Upper lobe of right lung (tissue), 1 donor: Measurements from ENCODE around the gene DGUOK. TPM values are rescaled to one million over a fixed set of nuclear protein-coding genes. Genes with fewer than 3 reads are reported as not detected.

Experiments used
- ATAC-seq: fragments of 200-7000 bp; cut with Tn5 transposase; one replicate; pipeline ENCODE4 v1.9.1; 2020; ENCODE audit warnings: mild to moderate bottlenecking, moderate library complexity
- DNase-seq: peaks from one replicate; pipeline ENCODE4 v3.0.0-alpha.2; 2020
- H3K27ac ChIP-seq: fragments of 200-600 bp; one replicate; pipeline ENCODE4 v1.8.0; 2022
- H3K27me3 ChIP-seq: fragments of 200-600 bp; one replicate; pipeline ENCODE4 v1.8.0; 2022; ENCODE audit warnings: mild to moderate bottlenecking
- H3K36me3 ChIP-seq: fragments of 200-600 bp; one replicate; pipeline ENCODE4 v1.8.0; 2022
- H3K4me1 ChIP-seq: fragments of 200-600 bp; one replicate; pipeline ENCODE4 v1.8.0; 2022
- H3K4me3 ChIP-seq: fragments of 200-600 bp; one replicate; pipeline ENCODE4 v1.8.0; 2022; ENCODE audit warnings: mild to moderate bottlenecking
- H3K9me3 ChIP-seq: fragments of 200-600 bp; one replicate; pipeline ENCODE4 v1.8.0; 2022
- intact Hi-C: fragments of 100-400 bp; cut with DNase I; formaldehyde crosslinking; loops from one replicate; pipeline ENCODE4 v1.11.0; 2022
- total RNA-seq: library from RNA; stranded (reverse); fragmentation: NEBNext Ultra II Directional; extraction: Animal tissue kit (Norgen Biotek cat#: 25700); gene quantifications from one replicate; pipeline ENCODE4 v1.2.1, GENCODE V29; 2021
- TF ChIP-seq, protein P1 (sequence below): fragments of 200-600 bp; IDR thresholded peaks from one replicate; pipeline ENCODE4 v1.8.0; 2022; ENCODE audit warnings: antibody characterized with exemption
- donor health status: DM: no; HTN: yes; CAD: no; lungs with severe emphysema.

Gene DGUOK
- total RNA-seq, 1 donor from 2014 or later, result 34.4 TPM

GRCh38 chr2:73990531-73990930 is 63.9 kb downstream of the DGUOK start:
- no peaks in the 10 kb centered on the region for H3K27me3 ChIP-seq
- DNase-seq (no peak), ATAC-seq (no peak)
- H3K4me3 ChIP-seq, result no peak overlapping the region
- H3K27ac ChIP-seq, result no peak overlapping the region
- intact Hi-C loops, result no loop called here
- TF ChIP-seq, protein P1, sequence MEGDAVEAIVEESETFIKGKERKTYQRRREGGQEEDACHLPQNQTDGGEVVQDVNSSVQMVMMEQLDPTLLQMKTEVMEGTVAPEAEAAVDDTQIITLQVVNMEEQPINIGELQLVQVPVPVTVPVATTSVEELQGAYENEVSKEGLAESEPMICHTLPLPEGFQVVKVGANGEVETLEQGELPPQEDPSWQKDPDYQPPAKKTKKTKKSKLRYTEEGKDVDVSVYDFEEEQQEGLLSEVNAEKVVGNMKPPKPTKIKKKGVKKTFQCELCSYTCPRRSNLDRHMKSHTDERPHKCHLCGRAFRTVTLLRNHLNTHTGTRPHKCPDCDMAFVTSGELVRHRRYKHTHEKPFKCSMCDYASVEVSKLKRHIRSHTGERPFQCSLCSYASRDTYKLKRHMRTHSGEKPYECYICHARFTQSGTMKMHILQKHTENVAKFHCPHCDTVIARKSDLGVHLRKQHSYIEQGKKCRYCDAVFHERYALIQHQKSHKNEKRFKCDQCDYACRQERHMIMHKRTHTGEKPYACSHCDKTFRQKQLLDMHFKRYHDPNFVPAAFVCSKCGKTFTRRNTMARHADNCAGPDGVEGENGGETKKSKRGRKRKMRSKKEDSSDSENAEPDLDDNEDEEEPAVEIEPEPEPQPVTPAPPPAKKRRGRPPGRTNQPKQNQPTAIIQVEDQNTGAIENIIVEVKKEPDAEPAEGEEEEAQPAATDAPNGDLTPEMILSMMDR, result no peak
- peaks cover 44% of the 10 kb centered on the region for H3K4me1 ChIP-seq
- no peaks in the 10 kb centered on the region for H3K36me3 ChIP-seq
- no peaks in the 10 kb centered on the region for H3K9me3 ChIP-seq

GRCh38 chr2:73992036-73992435 is 65.4 kb downstream of the DGUOK start:
- intact Hi-C loops, result no loop called here
- TF ChIP-seq, protein P1, result no peak

DNA sequence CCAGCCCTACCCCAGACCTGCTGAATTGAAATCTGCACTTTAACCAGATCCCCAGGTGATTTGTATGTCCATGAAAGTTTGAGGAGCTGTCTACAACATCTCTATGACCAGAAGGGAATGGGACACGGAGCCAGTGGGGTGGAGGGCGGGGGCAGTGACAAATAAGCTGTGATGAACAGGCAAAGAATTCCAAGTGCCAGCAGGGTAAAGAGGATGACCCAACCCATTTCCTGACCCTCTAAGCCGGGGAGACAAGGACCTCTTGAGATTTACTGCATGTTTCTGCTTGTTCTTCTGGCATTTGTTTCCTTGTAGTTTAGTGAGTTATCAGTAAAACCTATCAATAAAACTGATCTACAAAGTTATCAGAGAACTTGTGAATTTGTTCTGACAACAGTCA is 66.7 kb downstream of the DGUOK start:
- TF ChIP-seq, protein P1, result no peak
- Histone ChIP-seq H3K4me3 (no peak overlapping the region), H3K27me3 (no peaks in the 10 kb centered on the region), H3K9me3 (no peaks in the 10 kb centered on the region), H3K36me3 (no peaks in the 10 kb centered on the region), H3K27ac (no peak overlapping the region), H3K4me1 (peaks cover 16% of the 10 kb centered on the region)
- peak; percentile 48 for ATAC-seq
- DNase-seq, result no peak
- intact Hi-C loops, result no loop called here

More at GRCh38 chr2:73992036-73992435, 65.4 kb downstream of the DGUOK start:
- peaks cover 29% of the 10 kb centered on the region for H3K4me1 ChIP-seq
- no peak overlapping the region for H3K27ac ChIP-seq
- H3K36me3 ChIP-seq, result no peaks in the 10 kb centered on the region
- ATAC-seq (no peak), DNase-seq (no peak)
- no peaks in the 10 kb centered on the region for H3K9me3 ChIP-seq
- no peaks in the 10 kb centered on the region for H3K27me3 ChIP-seq
- H3K4me3 ChIP-seq, result no peak overlapping the region

DNA sequence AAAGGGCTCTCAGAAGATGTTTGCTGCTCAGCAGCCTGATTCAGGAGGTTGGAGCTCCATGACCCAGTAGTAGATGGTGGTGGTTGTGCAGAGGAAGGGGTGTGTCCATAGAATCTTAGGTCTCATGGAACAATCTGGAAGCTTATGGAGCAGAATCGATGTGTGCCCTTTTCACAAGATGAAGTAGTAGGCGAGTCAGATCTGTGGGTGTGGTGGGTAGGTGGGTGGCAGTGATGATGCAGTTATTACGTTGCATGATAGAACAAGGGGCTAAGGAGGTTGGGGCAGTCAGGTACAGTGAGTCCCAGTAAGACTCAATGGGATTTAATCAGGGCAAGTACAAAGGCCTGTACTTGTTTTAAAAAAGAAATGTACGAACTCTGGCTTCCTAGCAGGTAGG is 67.1 kb downstream of the DGUOK start:
- peak; percentile 12 for ATAC-seq
- H3K27me3 ChIP-seq, result no peaks in the 10 kb centered on the region

DNA sequence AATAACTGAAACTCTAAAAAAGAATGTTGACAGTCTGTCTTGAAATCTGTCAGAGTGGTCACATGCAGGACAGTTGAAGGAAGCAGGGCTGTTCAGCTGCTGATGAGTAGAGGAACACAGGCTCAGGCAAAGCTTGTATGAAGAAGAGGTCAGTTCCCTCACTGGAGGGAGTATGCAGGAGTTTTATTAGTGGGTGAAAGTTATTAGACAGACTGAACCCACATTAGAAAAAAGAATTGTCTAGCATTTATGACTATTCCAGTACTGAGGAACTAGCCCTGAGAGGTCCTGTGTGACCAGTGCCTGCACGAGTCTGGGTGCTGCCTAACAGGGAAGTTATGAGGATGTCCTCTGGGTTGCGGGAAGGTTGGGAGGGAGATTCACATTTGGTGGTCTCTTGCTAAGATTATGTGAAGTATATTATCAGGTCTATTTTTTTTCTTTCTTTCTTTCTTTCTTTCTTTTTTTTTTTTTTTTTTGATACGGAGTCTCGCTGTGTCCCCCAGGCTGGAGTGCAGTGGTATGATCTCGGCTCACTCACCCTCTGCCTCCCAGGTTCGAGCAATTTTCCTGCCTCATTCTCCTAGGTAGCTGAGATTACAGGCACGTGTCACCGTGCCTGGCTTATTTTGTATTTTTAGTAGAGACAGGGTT is 67.6 kb downstream of the DGUOK start:
- Histone ChIP-seq H3K4me1 (peaks cover 7% of the 10 kb centered on the region), H3K27me3 (no peaks in the 10 kb centered on the region), H3K27ac (no peak overlapping the region), H3K9me3 (no peaks in the 10 kb centered on the region), H3K36me3 (no peaks in the 10 kb centered on the region), H3K4me3 (no peak overlapping the region)
- TF ChIP-seq, protein P1, result no peak
- ATAC-seq (peak; percentile 74), DNase-seq (no peak)
- intact Hi-C loops, result no loop called here

More for the DNA sequence above, 67.1 kb downstream of the DGUOK start:
- Histone ChIP-seq H3K4me1 (peaks cover 12% of the 10 kb centered on the region), H3K27ac (no peak overlapping the region), H3K36me3 (no peaks in the 10 kb centered on the region), H3K4me3 (no peak overlapping the region), H3K9me3 (no peaks in the 10 kb centered on the region)
- intact Hi-C loops, result no loop called here
- DNase-seq, result no peak
- TF ChIP-seq, protein P1, result no peak
